ENCODE data around the gene PARVA. TPM values are rescaled to one million over a fixed set of nuclear protein-coding genes. Genes with fewer than 3 reads are reported as not detected.

The PARVA gene
- total and polyA plus RNA-seq, 3 experiments from 2014 or later = 0.07 to 0.59 (median 0.18) TPM

- CTCF ChIA-PET = no interaction called here
- H3K4me1 Mint-ChIP-seq = no peaks in the 10 kb centered on the region
- H3K36me3 Mint-ChIP-seq = no peaks in the 10 kb centered on the region
- DNase-seq = no peak
- H3K4me1 ChIP-seq (ENCODE audit: insufficient read depth, low read length) = no peaks in the 10 kb centered on the region
- H3K4me3 Mint-ChIP-seq = no peak overlapping the region
- H3K36me3 ChIP-seq (ENCODE audit: insufficient read depth, low read length) = no peaks in the 10 kb centered on the region
- H3K27me3 ChIP-seq (ENCODE audit: insufficient read depth, low read length, poor library complexity, severe bottlenecking) = no peaks in the 10 kb centered on the region
- no peak overlapping the region for H3K27ac Mint-ChIP-seq
- H3K27ac ChIP-seq (ENCODE audit: low read depth, low read length) = no peak overlapping the region
- no peaks in the 10 kb centered on the region for H3K9me3 Mint-ChIP-seq
- H3K9me3 ChIP-seq (ENCODE audit: low read length) = no peaks in the 10 kb centered on the region
- POLR2A ChIA-PET = no interaction called here
- no peak overlapping the region for H3K4me3 ChIP-seq (ENCODE audit: low read length)
- H3K27me3 Mint-ChIP-seq = peaks cover 0 to 3% of the 10 kb centered on the region in 2 donors
These were observed 152.4 kb downstream of the PARVA start for GRCh38 chr11:12529793-12530192.

DNA sequence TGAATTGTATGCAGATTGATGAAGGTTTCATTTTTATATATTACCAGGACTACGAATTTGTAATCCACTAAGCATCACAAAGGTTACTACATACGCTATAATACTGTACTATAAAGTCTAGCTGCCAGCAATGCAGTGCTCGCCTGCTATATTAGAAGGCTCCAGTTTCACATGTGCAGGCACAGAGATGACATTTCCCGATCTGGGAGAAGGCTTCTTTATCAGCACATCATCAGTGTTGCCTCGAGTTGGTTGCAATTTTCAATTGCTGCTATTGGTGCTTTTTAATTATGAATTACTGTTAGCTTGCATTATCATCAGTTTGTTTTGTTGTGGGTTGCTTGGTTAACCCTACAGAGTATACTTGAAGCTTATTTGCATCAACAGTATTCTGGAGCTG lies 153.6 kb downstream of the PARVA start:
- Histone ChIP-seq H3K9me3 (ENCODE audit: low read length) (no peaks in the 10 kb centered on the region), H3K27me3 (ENCODE audit: insufficient read depth, low read length, poor library complexity, severe bottlenecking) (no peaks in the 10 kb centered on the region), H3K36me3 (ENCODE audit: insufficient read depth, low read length) (no peaks in the 10 kb centered on the region), H3K4me3 (ENCODE audit: low read length) (no peak overlapping the region), H3K27ac (ENCODE audit: low read depth, low read length) (no peak overlapping the region), H3K4me1 (ENCODE audit: insufficient read depth, low read length) (no peaks in the 10 kb centered on the region)
- ChIA-PET POLR2A (no interaction called here), CTCF (no interaction called here)
- Mint-ChIP-seq H3K27ac (no peak overlapping the region), H3K36me3 (no peaks in the 10 kb centered on the region), H3K9me3 (no peaks in the 10 kb centered on the region), H3K4me1 (no peaks in the 10 kb centered on the region), H3K27me3 (peaks cover 0 to 7% of the 10 kb centered on the region in 2 donors), H3K4me3 (no peak overlapping the region)
- no peak for DNase-seq

DNA sequence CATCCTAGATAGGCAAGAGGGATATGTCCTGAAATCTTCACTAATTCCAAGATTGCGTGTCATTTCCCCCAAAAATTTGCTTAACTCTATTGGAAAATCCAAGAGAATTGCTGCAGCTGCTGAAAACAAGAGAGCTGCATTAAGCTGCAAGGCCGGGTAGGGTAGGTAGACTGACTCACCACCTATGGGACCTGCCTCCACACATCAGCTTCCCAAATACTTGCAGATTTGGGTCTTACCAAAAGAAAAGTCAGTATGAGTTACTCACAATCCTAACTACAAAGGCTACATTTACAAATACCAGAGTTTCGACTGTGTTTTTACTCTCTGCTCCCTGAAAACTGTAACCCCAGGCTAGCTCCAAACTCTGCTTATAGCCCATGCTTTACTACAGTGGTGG lies 154.3 kb downstream of the PARVA start:
- Mint-ChIP-seq H3K4me1 (no peaks in the 10 kb centered on the region), H3K27ac (no peak overlapping the region), H3K9me3 (no peaks in the 10 kb centered on the region), H3K27me3 (peaks cover 0 to 12% of the 10 kb centered on the region in 2 donors), H3K4me3 (no peak overlapping the region), H3K36me3 (no peaks in the 10 kb centered on the region)
- ChIA-PET POLR2A (no interaction called here), CTCF (interaction anchor here (0.8 kb wide), 1 partner anchor 201 kb away, joined by 4 read pairs; no protein-coding TSS in a partner anchor)
- Histone ChIP-seq H3K9me3 (ENCODE audit: low read length) (no peaks in the 10 kb centered on the region), H3K36me3 (ENCODE audit: insufficient read depth, low read length) (no peaks in the 10 kb centered on the region), H3K4me3 (ENCODE audit: low read length) (no peak overlapping the region), H3K27me3 (ENCODE audit: insufficient read depth, low read length, poor library complexity, severe bottlenecking) (no peaks in the 10 kb centered on the region), H3K27ac (ENCODE audit: low read depth, low read length) (no peak overlapping the region), H3K4me1 (ENCODE audit: insufficient read depth, low read length) (no peaks in the 10 kb centered on the region)
- no peak for DNase-seq

GRCh38 chr11:12532580-12532979 lies 155.2 kb downstream of the PARVA start:
- Histone ChIP-seq H3K4me1 (ENCODE audit: insufficient read depth, low read length) (no peaks in the 10 kb centered on the region), H3K27ac (ENCODE audit: low read depth, low read length) (no peak overlapping the region), H3K4me3 (ENCODE audit: low read length) (no peak overlapping the region), H3K9me3 (ENCODE audit: low read length) (no peaks in the 10 kb centered on the region), H3K27me3 (ENCODE audit: insufficient read depth, low read length, poor library complexity, severe bottlenecking) (no peaks in the 10 kb centered on the region), H3K36me3 (ENCODE audit: insufficient read depth, low read length) (no peaks in the 10 kb centered on the region)
- H3K9me3 Mint-ChIP-seq = no peaks in the 10 kb centered on the region
- H3K4me3 Mint-ChIP-seq = no peak overlapping the region
- H3K4me1 Mint-ChIP-seq = no peaks in the 10 kb centered on the region
- no peak overlapping the region for H3K27ac Mint-ChIP-seq
- ChIA-PET CTCF (no interaction called here), POLR2A (no interaction called here)
- peaks cover 0 to 18% of the 10 kb centered on the region in 2 donors for H3K27me3 Mint-ChIP-seq
- DNase-seq = no peak
- no peaks in the 10 kb centered on the region for H3K36me3 Mint-ChIP-seq

DNA sequence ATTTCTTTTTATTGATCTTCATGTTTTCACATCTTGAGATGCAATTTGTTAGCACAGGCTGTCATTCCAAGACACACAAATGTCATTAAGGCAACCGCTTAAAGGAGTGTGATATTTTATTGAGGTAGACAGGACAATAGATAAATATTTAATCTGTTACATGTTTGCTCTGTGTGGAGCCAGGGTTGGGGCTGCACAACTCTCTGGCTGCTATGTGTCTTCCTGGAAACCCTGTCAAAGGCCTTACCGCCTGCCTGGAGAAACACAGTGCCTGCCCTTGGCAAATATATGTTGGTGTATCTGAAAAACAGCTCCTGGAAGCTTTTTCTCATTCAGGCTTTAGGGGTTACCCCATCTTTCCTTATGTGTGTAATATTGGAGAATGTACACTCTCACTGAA lies 157.2 kb downstream of the PARVA start:
- no peaks in the 10 kb centered on the region for H3K9me3 ChIP-seq (ENCODE audit: low read length)
- no peaks in the 10 kb centered on the region for H3K36me3 Mint-ChIP-seq
- POLR2A ChIA-PET = no interaction called here
- no peak overlapping the region for H3K27ac Mint-ChIP-seq
- peaks cover 0 to 18% of the 10 kb centered on the region in 2 donors for H3K27me3 Mint-ChIP-seq
- CTCF ChIA-PET = no interaction called here
- H3K27ac ChIP-seq (ENCODE audit: low read depth, low read length) = no peak overlapping the region
- H3K36me3 ChIP-seq (ENCODE audit: insufficient read depth, low read length) = no peaks in the 10 kb centered on the region
- H3K27me3 ChIP-seq (ENCODE audit: insufficient read depth, low read length, poor library complexity, severe bottlenecking) = no peaks in the 10 kb centered on the region
- H3K4me3 ChIP-seq (ENCODE audit: low read length) = no peak overlapping the region
- no peaks in the 10 kb centered on the region for H3K4me1 Mint-ChIP-seq
- DNase-seq = no peak
- no peaks in the 10 kb centered on the region for H3K9me3 Mint-ChIP-seq
- H3K4me1 ChIP-seq (ENCODE audit: insufficient read depth, low read length) = no peaks in the 10 kb centered on the region
- H3K4me3 Mint-ChIP-seq = no peak overlapping the region

DNA sequence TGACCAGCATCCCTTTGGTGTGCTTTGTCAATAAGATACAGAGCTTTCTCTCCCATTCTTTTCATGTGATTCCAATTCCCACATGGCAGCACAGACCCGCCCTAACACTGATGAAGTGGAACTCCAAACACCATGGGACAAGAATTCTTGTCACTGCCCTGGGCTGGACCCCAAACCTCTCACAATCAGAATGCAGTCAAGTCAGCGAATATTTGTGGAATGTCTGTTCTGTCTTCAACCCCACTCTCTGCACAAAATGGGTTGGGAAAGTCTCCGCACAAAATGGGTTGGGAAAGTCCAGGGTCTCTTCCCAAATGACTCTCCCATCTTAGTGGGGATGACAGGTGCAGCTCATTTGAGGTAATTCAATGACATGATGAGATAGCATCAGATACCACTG lies 157.9 kb downstream of the PARVA start:
- no peaks in the 10 kb centered on the region for H3K36me3 ChIP-seq (ENCODE audit: insufficient read depth, low read length)
- H3K4me1 ChIP-seq (ENCODE audit: insufficient read depth, low read length) = no peaks in the 10 kb centered on the region
- H3K4me3 Mint-ChIP-seq = no peak overlapping the region
- peaks cover 0 to 18% of the 10 kb centered on the region in 2 donors for H3K27me3 Mint-ChIP-seq
- H3K4me3 ChIP-seq (ENCODE audit: low read length) = no peak overlapping the region
- no peaks in the 10 kb centered on the region for H3K9me3 ChIP-seq (ENCODE audit: low read length)
- no peak overlapping the region for H3K27ac ChIP-seq (ENCODE audit: low read depth, low read length)
- CTCF ChIA-PET = no interaction called here
- POLR2A ChIA-PET = no interaction called here
- no peaks in the 10 kb centered on the region for H3K27me3 ChIP-seq (ENCODE audit: insufficient read depth, low read length, poor library complexity, severe bottlenecking)
- no peak overlapping the region for H3K27ac Mint-ChIP-seq
- H3K4me1 Mint-ChIP-seq = no peaks in the 10 kb centered on the region
- no peak for DNase-seq
- H3K36me3 Mint-ChIP-seq = no peaks in the 10 kb centered on the region
- no peaks in the 10 kb centered on the region for H3K9me3 Mint-ChIP-seq

DNA sequence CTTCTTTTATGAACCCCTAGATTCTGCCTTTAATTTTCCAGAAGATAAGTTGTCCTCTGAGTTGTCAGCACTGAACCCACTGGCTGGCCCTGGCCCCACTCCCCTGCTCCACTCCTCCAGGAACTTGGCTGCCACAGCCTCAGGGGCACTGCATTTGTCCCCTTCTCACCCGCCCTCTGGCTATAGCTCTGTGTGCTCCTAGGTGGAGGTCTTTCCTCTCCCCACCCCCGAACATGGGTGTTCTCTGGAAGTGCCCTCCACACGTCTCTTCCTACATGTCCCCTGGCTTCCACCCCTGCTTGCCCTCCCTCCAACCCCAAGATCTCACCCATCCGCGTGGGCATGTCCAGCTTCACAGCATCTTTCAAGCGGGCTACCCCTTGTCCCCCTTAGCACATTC lies 159.2 kb downstream of the PARVA start:
- Histone ChIP-seq H3K27ac (ENCODE audit: low read depth, low read length) (no peak overlapping the region), H3K9me3 (ENCODE audit: low read length) (no peaks in the 10 kb centered on the region), H3K27me3 (ENCODE audit: insufficient read depth, low read length, poor library complexity, severe bottlenecking) (no peaks in the 10 kb centered on the region), H3K36me3 (ENCODE audit: insufficient read depth, low read length) (no peaks in the 10 kb centered on the region), H3K4me3 (ENCODE audit: low read length) (no peak overlapping the region), H3K4me1 (ENCODE audit: insufficient read depth, low read length) (no peaks in the 10 kb centered on the region)
- no peaks in the 10 kb centered on the region for H3K36me3 Mint-ChIP-seq
- H3K4me3 Mint-ChIP-seq = no peak overlapping the region
- CTCF ChIA-PET = no interaction called here
- DNase-seq = no peak
- POLR2A ChIA-PET = no interaction called here
- peaks cover 0 to 18% of the 10 kb centered on the region in 2 donors for H3K27me3 Mint-ChIP-seq
- no peak overlapping the region for H3K27ac Mint-ChIP-seq
- H3K9me3 Mint-ChIP-seq = no peaks in the 10 kb centered on the region
- H3K4me1 Mint-ChIP-seq = no peaks in the 10 kb centered on the region

- Mint-ChIP-seq H3K27me3 (peaks cover 2 to 27% of the 10 kb centered on the region in 2 donors), H3K4me3 (no peak overlapping the region), H3K9me3 (no peaks in the 10 kb centered on the region), H3K27ac (no peak overlapping the region), H3K4me1 (no peaks in the 10 kb centered on the region), H3K36me3 (no peaks in the 10 kb centered on the region)
- H3K27me3 ChIP-seq (ENCODE audit: insufficient read depth, low read length, poor library complexity, severe bottlenecking) = no peaks in the 10 kb centered on the region
- DNase-seq = no peak
- no peaks in the 10 kb centered on the region for H3K36me3 ChIP-seq (ENCODE audit: insufficient read depth, low read length)
- no peaks in the 10 kb centered on the region for H3K9me3 ChIP-seq (ENCODE audit: low read length)
- H3K4me3 ChIP-seq (ENCODE audit: low read length) = no peak overlapping the region
- H3K27ac ChIP-seq (ENCODE audit: low read depth, low read length) = no peak overlapping the region
- POLR2A ChIA-PET = no interaction called here
- CTCF ChIA-PET = no interaction called here
- H3K4me1 ChIP-seq (ENCODE audit: insufficient read depth, low read length) = no peaks in the 10 kb centered on the region
These were observed 160.5 kb downstream of the PARVA start for GRCh38 chr11:12537778-12538401.
